ENCODE measurements around the gene GOLGA2.

The GOLGA2 gene

DNA sequence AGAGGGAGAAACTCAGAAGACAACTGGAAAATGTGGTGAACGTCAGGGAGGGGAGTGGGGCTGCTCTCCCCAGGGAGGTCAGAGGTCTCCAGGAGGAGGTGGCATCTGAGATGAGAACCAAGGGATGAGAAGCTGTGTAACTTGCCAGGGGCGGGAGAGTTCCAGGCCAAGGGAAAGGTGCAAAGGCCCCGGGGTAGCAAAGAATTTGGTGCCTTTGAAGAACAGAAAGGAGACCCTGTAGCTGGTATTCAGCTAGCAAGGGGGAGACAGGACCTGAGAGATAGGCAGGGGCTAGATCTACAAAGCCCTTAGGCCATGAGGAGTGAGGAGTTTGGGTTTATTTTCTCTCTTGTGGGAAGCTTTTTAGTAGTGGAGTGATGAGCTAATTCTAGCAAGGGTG, 69.3 kb downstream of the GOLGA2 start:
- no peak overlapping the region for H3K27ac Mint-ChIP-seq
- H3K4me3 Mint-ChIP-seq: no peak overlapping the region
- no peaks in the 10 kb centered on the region for H3K36me3 Mint-ChIP-seq
- H3K4me1 Mint-ChIP-seq: peaks cover 21% of the 10 kb centered on the region
- DNase-seq (ENCODE audit: low spot score in 2 of 2) (no peak), ATAC-seq (no peak)
- H3K9me3 Mint-ChIP-seq: no peaks in the 10 kb centered on the region

All from stimulated activated effector memory CD8-positive, alpha-beta T cell treated with anti-CD3 and anti-CD28 coated beads, Interleukin-12 subunit alpha, Interleukin-12 subunit beta, amount 100 ng/mL, for 72 hours (primary cell).